AG10803 (cell line): Measurements from ENCODE around the gene NGRN.

Experiments used
- DNase-seq: peaks from one replicate; pipeline ENCODE4 v3.0.0; 2010; ENCODE audit warnings: low read depth
- H3K4me3 ChIP-seq: 2 replicates; pipeline ENCODE4 v1.5.1; 2011; ENCODE audit warnings: mild to moderate bottlenecking, low read length, control low read depth
- TF ChIP-seq, protein P1 (sequence below): conservative IDR thresholded peaks from 2 replicates; pipeline ENCODE4 v1.5.1; 2011; ENCODE audit warnings: mild to moderate bottlenecking, low read length, control low read depth, inconsistent platforms

NGRN gene

DNA sequence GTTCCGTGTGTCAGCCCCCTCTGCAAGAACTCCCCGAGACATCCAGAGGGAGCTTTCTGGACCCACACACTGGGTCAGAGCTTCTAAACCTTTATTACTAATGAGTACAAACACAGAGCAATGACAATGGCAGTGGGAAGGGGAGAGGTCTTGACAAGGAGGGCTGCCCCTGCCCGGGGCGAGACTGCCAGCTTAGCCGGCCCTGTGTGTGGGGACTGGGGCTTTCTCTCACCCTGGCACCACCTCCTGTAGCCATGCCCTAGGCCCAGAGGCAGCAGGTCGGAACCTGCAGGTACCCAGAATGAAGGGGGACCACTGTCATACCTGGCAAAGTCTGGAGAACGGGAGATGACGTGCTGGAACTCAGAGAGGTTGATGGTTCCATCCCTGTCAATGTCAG is 34.9 kb upstream of the NGRN start:
- TF ChIP-seq, protein P1, sequence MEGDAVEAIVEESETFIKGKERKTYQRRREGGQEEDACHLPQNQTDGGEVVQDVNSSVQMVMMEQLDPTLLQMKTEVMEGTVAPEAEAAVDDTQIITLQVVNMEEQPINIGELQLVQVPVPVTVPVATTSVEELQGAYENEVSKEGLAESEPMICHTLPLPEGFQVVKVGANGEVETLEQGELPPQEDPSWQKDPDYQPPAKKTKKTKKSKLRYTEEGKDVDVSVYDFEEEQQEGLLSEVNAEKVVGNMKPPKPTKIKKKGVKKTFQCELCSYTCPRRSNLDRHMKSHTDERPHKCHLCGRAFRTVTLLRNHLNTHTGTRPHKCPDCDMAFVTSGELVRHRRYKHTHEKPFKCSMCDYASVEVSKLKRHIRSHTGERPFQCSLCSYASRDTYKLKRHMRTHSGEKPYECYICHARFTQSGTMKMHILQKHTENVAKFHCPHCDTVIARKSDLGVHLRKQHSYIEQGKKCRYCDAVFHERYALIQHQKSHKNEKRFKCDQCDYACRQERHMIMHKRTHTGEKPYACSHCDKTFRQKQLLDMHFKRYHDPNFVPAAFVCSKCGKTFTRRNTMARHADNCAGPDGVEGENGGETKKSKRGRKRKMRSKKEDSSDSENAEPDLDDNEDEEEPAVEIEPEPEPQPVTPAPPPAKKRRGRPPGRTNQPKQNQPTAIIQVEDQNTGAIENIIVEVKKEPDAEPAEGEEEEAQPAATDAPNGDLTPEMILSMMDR, result no peak
- no peak overlapping the region for H3K4me3 ChIP-seq
- no peak for DNase-seq

DNA sequence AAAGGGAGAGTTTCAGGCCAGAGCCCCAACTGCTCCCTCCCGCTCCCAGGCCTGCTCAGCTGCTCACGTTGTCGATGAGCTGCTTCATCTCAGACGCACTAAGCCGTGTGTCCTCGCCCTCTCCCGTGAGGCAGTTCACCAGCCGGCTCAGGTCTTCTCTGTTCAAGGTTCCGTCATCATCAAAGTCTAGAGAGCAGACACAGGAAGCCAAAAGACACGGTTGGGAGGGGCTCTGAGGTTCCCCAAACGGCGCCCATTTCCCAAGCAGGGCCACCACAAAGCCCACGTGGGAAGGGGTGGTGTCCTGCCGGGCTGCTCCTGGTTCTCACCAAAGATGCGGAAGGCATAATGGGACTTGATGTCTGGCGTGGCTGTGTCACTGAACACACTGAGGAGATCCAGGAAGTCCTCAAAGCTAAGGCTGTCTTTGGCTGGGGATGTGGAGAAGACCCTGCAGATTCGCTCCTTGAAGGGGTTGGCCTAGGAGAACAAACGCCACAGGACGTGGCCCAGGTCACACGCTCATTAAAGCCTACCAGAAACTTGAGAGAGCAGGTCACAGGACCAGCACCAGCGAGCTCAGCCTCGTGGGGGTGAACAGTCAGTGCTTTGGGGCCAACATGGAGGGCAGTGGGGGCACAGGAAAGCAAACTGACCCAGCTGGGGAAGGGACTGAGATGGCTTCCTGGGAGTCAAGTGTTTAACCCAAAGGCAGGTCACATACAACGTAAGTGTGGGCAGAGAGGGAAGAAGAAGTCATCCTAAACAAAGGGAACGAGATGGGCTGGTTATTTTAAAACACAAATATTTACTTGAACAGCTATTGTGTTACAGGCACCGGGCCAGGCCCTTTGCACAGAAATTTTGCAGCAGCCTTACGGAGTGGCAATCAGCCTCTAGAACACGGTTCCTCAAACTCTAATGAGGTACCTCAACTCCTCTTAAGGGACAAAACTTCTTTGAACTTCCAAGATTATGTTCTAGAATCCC is 34.1 kb upstream of the NGRN start:
- TF ChIP-seq, protein P1, result no peak
- H3K4me3 ChIP-seq, result no peak overlapping the region
- no peak for DNase-seq

DNA sequence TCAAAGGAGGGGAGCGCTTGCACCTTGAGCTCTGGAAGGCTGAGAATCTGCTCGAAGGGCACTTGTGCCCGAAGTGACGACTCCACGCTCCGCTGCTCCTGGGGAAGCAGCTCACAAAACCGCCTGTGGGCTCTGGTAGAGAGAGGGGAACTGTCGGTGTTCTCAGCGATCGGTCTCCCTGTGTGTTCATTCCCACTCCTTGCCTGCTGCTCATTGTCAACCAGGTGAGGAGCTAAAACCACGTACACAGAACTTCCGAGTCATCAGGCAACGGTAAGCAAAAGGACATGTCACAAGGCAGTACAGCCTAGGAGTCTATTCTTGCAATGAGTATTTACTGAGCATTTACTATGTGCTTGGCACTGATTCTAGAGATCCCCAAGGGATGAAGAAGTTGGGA is 33.3 kb upstream of the NGRN start:
- peak overlapping the region; percentile 86; the same call in 1 of the 2 replicates for H3K4me3 ChIP-seq
- DNase-seq, result no peak
- TF ChIP-seq, protein P1, result no peak

DNA sequence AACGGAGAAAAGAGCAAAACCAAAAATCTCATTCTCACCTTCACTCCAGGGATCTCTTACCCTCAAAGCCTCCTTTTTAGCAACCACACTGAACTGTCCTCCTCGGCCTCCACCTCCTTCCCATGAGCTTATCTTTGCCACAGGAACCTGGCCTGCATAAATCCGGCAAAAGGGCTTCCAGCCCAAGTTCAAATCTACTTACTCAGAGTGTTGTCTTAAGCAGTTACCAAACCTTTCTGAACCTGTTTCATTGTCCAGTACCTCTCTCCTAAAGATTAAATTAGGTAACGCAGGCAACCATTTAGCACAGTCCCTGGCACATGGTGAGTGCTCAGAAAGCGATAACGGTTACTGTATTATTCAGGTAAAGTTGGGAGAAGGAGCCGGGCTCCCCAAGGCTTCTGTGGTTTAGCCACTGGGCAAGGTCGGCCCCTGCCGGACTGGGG is 32.5 kb upstream of the NGRN start:
- peak; percentile 29 for DNase-seq

GRCh38 chr15:90233387-90234095 is 31.9 kb upstream of the NGRN start, which contains the start of gene CIB1:
CIB1 (minus strand) TSS chr15:90233941; CDS start chr15:90233885, 56 bp downstream.
- H3K4me3 ChIP-seq, result peak within 1 kb of the TSS; percentile 86
- peak; percentile 95 for DNase-seq
- TF ChIP-seq, protein P1, result no peak

More for the DNA sequence above, 32.5 kb upstream of the NGRN start:
- TF ChIP-seq, protein P1, result peak; percentile 52
- peak overlapping the region; percentile 86 for H3K4me3 ChIP-seq

GRCh38 chr15:90234096-90234988 is 31.1 kb upstream of the NGRN start, which contains the start of gene GDPGP1:
GDPGP1 (plus strand) TSS chr15:90234209; CDS start chr15:90240909, 6,700 bp downstream.
- peak within 1 kb of the TSS; percentile 86 for H3K4me3 ChIP-seq
- no peak for DNase-seq
- TF ChIP-seq, protein P1, result no peak
